Activated B cell treated with CpG ODN at 0.5 μM for 24 hours (primary cell): ENCODE results near the gene TSHZ2. TPM values are rescaled to one million over a fixed set of nuclear protein-coding genes. Genes with fewer than 3 reads are reported as not detected.
A peak's percentile ranks its signal among the peaks of the same experiment; 100 is the strongest.

Experiments used
- ATAC-seq: fragments of 200-7000 bp; cut with Tn5 transposase; one replicate; pipeline ENCODE4 v1.10.0; 2021; ENCODE audit warnings: low read depth, mild to moderate bottlenecking, moderate library complexity
- CTCF ChIA-PET: fragments of 350-600 bp; sonication (Branson Sonifier 250); formaldehyde crosslinking; loops from one replicate; lab custom pipeline; 2021; ENCODE audit warnings: antibody characterized with exemption; lab: Charles Lee
- POLR2A ChIA-PET: fragments of 350-600 bp; sonication (Branson Sonifier 250); formaldehyde crosslinking; loops from one replicate; lab custom pipeline; 2021; ENCODE audit warnings: antibody characterized with exemption; lab: Charles Lee
- DNase-seq: peaks from one replicate; pipeline ENCODE4 v3.0.0; 2022
- H3K27ac Mint-ChIP-seq: one replicate; pipeline ENCODE4 v1.8.0; 2020; ENCODE audit warnings: mixed read lengths
- H3K27me3 Mint-ChIP-seq: one replicate; pipeline ENCODE4 v1.8.0; 2021; ENCODE audit warnings: mixed read lengths
- H3K36me3 Mint-ChIP-seq: one replicate; pipeline ENCODE4 v1.8.0; 2021; ENCODE audit warnings: low read depth, mixed read lengths
- H3K4me1 Mint-ChIP-seq: one replicate; pipeline ENCODE4 v1.8.0; 2021; ENCODE audit warnings: mixed read lengths
- H3K4me3 Mint-ChIP-seq: one replicate; pipeline ENCODE4 v1.8.0; 2020; ENCODE audit warnings: mild to moderate bottlenecking, mixed read lengths
- H3K9me3 Mint-ChIP-seq: one replicate; pipeline ENCODE4 v1.8.0; 2020; ENCODE audit warnings: mixed read lengths
- CTCF ChIP-seq: fragments of 200-600 bp; IDR thresholded peaks from one replicate; pipeline ENCODE4 v1.8.0; 2022; ENCODE audit warnings: antibody characterized with exemption, mild to moderate bottlenecking
- intact Hi-C: fragments of 100-400 bp; cut with micrococcal nuclease; formaldehyde crosslinking; loops from one replicate; pipeline ENCODE4 v1.15.1; 2024
- total RNA-seq: library from RNA; stranded (reverse); gene quantifications from 2 replicates; pipeline ENCODE4 v1.2.3, GENCODE V29; 2022

Gene TSHZ2
- total RNA-seq, 1 donor from 2014 or later: 1.7 TPM

GRCh38 chr20:53216478-53216855 is 244.3 kb downstream of the TSHZ2 start:
- CTCF ChIA-PET: interaction anchor here (1.0 to 2.3 kb wide), 3 partner anchors 838 to 904 kb away, joined by 3 to 17 read pairs (median 3); no protein-coding TSS in a partner anchor
- Mint-ChIP-seq H3K9me3 (peaks cover 6% of the 10 kb centered on the region), H3K27ac (no peak overlapping the region), H3K36me3 (no peaks in the 10 kb centered on the region), H3K27me3 (peaks cover 11% of the 10 kb centered on the region), H3K4me1 (peaks cover 12% of the 10 kb centered on the region), H3K4me3 (no peak overlapping the region)
- no peak for ATAC-seq
- no peak for TF ChIP-seq CTCF
- POLR2A ChIA-PET: no interaction called here
- intact Hi-C loops: loop anchor here (2.0 to 10.0 kb wide), 4 partner anchors 244 to 981 kb away; partner anchors contain the start of gene TSHZ2
- no peak for DNase-seq

GRCh38 chr20:53216856-53217576 is 244.9 kb downstream of the TSHZ2 start:
- Mint-ChIP-seq H3K27ac (no peak overlapping the region), H3K27me3 (peaks cover 12% of the 10 kb centered on the region), H3K9me3 (peaks cover 6% of the 10 kb centered on the region), H3K36me3 (no peaks in the 10 kb centered on the region), H3K4me1 (peaks cover 12% of the 10 kb centered on the region), H3K4me3 (peak overlapping the region; percentile 41)
- POLR2A ChIA-PET: no interaction called here
- TF ChIP-seq CTCF: peak; percentile 61
- CTCF ChIA-PET: interaction anchor here (1.0 to 2.3 kb wide), 3 partner anchors 838 to 904 kb away, joined by 3 to 17 read pairs (median 3); no protein-coding TSS in a partner anchor
- DNase-seq (peak; percentile 67), ATAC-seq (peak; percentile 78)
- intact Hi-C loops: loop anchor here (1.0 to 10.0 kb wide), 5 partner anchors 245 to 980 kb away; partner anchors contain the start of gene TSHZ2

- ATAC-seq (no peak), DNase-seq (no peak)
- peaks cover 7% of the 10 kb centered on the region for H3K4me1 Mint-ChIP-seq
- H3K4me3 Mint-ChIP-seq: no peak overlapping the region
- intact Hi-C loops: no loop called here
- CTCF ChIA-PET: interaction anchor here (0.5 to 1.2 kb wide), 3 partner anchors 197 to 908 kb away, joined by 3 read pairs; no protein-coding TSS in a partner anchor
- no peak overlapping the region for H3K27ac Mint-ChIP-seq
- H3K36me3 Mint-ChIP-seq: no peaks in the 10 kb centered on the region
- peaks cover 6% of the 10 kb centered on the region for H3K9me3 Mint-ChIP-seq
- POLR2A ChIA-PET: interaction anchor here (0.6 kb wide), 1 partner anchor 29 kb away, joined by 7 read pairs; no protein-coding TSS in a partner anchor
- peaks cover 17% of the 10 kb centered on the region for H3K27me3 Mint-ChIP-seq
- no peak for TF ChIP-seq CTCF
Measured at GRCh38 chr20:53220482-53221307, 248.5 kb downstream of the TSHZ2 start.

GRCh38 chr20:53221731-53222130 is 249.6 kb downstream of the TSHZ2 start:
- no peak overlapping the region for H3K4me3 Mint-ChIP-seq
- no peak overlapping the region for H3K27ac Mint-ChIP-seq
- H3K4me1 Mint-ChIP-seq: peaks cover 9% of the 10 kb centered on the region
- intact Hi-C loops: no loop called here
- no peak for TF ChIP-seq CTCF
- ChIA-PET CTCF (no interaction called here), POLR2A (no interaction called here)
- no peak for DNase-seq
- H3K27me3 Mint-ChIP-seq: peaks cover 17% of the 10 kb centered on the region
- no peak for ATAC-seq
- H3K36me3 Mint-ChIP-seq: no peaks in the 10 kb centered on the region
- peaks cover 6% of the 10 kb centered on the region for H3K9me3 Mint-ChIP-seq
